ENCODE results near the gene VIT.

Gene VIT, protein sequence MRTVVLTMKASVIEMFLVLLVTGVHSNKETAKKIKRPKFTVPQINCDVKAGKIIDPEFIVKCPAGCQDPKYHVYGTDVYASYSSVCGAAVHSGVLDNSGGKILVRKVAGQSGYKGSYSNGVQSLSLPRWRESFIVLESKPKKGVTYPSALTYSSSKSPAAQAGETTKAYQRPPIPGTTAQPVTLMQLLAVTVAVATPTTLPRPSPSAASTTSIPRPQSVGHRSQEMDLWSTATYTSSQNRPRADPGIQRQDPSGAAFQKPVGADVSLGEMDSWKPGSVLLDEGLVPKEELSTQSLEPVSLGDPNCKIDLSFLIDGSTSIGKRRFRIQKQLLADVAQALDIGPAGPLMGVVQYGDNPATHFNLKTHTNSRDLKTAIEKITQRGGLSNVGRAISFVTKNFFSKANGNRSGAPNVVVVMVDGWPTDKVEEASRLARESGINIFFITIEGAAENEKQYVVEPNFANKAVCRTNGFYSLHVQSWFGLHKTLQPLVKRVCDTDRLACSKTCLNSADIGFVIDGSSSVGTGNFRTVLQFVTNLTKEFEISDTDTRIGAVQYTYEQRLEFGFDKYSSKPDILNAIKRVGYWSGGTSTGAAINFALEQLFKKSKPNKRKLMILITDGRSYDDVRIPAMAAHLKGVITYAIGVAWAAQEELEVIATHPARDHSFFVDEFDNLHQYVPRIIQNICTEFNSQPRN

DNA sequence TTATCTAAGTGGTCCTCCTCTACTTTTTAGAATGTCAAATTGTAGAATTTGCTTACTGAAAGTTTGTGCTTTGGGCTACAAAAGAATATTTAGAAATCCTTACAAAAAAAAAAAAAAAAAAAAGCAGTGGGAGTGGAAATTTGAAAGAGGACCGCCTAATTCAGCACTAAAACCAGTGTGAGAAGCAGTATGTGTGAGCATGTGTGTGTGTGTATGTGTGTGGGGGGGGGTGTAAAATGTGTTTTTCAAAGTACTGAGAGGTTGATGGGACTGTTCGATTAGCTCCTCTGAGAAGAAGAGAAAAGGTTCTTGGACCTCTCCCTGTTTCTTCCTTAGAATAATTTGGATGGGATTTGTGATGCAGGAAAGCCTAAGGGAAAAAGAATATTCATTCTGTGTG is at the start of gene VIT:
Gene VIT, plus strand, starts transcription at position 175 of the 400 bp plus-strand sequence. CDS start 19,664 bp downstream, outside the sequence.
- DNase-seq: no peak

DNA sequence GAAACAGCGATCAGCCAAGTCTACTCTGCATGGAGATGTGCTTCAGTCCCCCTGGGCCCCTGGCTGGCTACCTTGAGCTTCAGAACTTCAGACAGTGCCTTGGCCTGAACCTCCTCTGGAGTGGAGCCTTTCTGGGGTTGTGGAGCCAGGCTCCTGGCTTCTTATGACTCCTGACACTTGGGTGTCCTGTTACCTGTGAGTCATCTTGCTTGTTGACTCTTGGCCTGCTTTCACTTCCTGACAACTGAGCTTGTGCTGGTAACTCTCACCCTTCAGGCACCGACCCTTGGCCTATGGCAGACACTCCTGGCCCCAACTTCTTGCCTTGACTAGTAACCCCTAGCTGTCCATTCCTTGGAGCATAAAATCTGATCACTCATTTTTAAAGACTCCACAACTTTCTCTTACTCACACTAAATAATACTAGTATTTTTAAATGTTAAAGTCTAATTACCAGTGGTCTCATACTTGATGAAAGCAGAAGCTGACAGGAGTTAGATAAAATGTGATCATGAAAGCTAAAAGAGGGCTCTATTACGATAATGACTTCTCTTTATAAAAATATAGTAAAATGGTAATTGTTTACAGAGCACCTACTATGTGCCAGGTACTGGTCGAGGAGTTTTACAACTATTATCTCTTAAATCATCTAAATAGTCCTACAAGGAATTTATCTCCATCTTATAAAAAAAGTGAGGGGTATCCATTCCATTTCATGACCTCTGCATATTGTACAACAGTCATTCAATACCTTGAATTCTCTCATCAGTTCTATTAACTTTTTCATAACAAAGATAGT is 46.3 kb upstream of the VIT start:
- DNase-seq: no peak

DNA sequence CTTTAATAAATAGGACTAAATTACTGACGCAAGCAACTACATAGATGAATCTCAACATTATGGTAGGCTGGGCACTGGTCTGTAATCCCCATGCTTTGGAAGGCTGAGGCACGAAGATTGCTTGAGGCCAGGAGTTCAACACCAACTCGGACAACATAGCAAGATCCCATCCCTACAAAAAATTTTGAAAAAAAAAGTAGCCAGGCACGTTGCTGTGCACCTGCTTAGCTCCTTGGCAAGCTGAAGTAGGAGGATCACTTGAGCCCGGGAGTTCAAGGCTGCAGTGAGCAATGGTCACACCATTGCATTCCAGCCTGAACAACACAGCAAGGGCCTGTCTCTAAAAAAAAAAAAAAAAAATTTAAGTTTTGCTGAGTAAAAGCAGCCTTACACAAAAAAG is 43.4 kb upstream of the VIT start:
- no peak for DNase-seq

DNA sequence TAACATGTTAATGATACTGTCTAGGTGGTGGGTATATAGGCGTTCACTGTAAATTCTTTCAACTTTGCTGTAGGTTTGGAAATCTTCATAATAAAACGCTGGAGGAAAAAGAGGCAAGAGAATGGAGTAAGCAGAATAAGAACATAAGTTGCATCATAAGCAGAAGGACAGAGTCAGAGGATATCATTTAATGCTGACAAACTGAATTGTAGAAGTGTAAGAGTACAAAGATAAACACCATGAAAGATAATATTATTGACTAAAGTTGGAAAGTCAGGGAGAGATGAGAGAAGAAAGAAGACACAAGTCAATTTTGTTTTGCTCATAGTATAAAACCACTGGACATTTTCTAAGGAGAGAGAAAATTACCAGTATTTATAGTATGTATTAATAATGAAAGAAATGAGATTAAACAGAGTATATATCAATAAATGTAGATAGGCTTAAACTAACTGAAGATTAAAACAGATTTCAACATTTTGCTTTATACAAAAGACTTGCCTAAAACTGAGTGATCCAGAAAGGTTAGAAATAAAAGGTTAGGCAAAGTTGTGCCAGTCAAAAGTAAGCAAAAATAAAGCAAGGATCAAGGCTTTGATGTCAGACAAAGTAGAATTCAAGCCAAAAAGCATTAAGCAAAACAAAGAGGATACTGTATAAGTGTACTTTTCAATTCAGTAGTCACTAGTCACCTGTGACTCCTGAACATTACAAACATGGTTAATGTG is 42.4 kb upstream of the VIT start:
- no peak for DNase-seq

DNA sequence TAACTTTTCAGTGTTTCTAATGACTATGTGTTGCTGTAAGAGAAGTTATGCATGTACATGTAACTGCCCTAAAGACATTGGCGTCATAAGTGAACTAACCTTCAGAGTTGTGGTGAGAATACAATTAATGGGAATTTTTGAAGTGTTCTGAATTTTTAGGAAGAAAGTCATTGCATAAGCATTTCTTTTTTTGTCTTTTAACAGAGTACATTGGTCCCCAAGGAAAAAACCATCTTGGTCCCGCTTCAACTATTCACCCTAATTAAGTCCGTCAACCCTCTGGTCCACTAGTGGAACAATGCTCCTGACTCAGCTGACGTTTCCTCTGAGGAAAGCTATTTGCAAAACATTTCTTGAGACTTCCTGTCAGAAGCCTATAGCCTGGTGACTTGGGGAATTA is 41.1 kb upstream of the VIT start:
- DNase-seq: no peak

DNA sequence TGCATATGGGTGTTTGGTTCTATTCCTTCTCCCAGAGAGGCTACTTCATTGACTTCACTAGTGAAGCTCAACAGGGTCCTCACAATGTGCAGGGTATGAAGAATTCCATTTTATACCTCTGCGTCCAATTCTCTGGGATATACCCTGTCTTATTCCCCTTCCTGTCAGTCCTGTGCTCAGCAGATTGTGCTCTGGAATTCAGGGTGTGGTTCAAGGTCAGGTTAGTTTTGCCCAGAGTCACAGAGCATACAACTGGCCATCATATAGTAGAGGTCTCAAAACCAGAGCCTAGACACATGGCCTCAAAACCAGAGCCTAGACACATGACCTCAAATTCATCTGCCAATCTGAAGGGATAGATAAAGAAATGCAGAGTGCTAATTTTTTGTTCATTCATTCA is 38.8 kb upstream of the VIT start:
- no peak for DNase-seq

DNA sequence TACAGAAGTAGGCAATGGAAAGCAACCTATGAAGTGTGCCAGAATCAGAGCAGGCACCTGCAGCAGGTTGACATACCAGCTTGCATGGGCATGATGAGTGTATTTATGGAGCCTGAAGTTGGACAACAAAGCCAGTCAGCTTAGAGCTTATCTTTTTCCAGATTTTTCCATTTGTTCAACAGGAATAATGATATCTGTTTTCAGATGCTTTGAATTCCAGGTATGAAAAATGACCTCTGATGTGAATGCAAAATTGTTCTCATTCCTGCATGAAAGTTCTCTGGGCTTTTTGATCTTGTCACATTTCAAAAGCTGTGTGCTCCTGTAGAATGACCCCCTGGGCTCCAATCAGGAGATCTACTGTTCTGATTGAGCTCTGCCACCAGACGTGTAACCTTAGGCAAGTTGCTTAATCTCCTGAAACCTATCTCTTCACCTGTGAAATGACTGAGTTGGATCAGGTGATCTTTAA is 38.2 kb upstream of the VIT start:
- no peak for DNase-seq

DNA sequence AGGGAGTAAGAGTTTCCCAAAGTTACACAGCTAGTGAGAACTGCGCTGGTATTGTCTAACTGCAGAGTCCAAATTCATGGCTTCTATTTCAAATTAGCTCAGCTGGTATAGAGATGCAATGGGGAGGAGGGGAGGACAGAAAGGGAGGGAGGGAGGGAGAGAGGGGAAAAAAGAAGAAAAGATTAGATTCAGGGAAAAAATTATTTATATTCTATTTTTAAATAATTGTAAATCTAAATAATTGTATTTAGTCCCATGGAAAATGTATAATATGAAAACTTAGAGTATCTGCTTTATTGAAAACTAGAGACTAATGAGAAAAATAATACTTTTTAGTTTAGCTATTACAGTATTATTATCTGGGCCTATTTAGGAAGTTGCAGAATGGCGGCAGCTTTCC is 37.3 kb upstream of the VIT start:
- DNase-seq: no peak

DNA sequence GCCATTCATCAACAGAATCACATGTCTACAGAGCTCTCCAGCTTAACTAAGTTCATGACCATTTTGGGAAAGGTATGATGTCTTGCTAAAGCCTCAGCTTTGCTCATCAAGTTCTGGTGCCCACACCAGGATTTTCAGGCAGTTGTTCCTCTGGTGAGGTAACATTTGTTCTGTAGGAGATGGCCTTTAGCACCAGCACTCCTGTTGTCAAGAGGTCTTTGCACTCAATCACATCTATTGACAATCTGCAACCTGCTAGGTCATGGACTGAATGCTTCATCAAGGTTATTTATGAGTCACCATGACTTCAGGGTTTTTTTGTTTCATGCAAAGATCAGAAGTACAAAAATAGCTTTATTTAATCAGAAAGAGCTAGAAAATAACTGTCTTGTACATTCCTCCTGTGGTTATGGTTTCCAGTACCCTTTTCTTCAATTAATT is 36.6 kb upstream of the VIT start:
- DNase-seq: no peak

DNA sequence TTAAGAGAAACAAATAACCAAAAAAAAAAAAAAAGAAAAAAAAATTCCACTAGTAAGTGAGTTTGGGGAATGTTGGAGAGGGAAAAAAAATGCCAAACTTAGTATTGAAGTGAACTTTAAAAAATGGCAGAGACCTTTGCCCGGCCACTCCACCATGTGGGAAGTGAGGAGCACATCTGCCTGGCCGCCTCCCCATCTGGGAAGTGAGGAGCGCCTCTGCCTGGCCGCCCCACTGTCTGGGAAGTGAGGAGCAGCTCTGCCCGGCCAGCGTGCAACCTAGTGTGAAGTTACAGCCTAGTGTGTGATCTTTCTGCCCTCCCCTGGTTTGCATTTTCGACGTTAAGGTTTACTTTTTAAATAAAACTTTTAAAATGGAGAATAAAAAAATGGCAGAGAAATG is 33.9 kb upstream of the VIT start:
- no peak for DNase-seq

DNA sequence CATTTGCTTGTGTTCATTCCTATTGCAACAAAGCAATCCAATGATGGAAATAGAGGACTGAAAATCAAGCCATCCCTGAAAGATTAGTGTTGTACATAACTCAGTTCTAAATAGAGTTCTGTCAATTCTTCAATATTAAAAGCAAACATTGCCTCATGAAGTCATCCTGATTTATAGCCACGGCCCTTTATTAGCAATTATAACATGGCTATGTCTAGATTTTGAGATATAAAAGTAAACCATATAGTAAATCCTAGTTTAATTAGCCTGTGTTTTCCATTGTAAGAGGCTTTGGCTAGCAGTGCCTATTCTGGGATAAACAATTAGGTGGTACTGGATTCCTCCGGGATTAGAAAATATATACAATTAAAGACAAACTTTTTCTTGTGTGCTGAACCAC is 33.2 kb upstream of the VIT start:
- no peak for DNase-seq

DNA sequence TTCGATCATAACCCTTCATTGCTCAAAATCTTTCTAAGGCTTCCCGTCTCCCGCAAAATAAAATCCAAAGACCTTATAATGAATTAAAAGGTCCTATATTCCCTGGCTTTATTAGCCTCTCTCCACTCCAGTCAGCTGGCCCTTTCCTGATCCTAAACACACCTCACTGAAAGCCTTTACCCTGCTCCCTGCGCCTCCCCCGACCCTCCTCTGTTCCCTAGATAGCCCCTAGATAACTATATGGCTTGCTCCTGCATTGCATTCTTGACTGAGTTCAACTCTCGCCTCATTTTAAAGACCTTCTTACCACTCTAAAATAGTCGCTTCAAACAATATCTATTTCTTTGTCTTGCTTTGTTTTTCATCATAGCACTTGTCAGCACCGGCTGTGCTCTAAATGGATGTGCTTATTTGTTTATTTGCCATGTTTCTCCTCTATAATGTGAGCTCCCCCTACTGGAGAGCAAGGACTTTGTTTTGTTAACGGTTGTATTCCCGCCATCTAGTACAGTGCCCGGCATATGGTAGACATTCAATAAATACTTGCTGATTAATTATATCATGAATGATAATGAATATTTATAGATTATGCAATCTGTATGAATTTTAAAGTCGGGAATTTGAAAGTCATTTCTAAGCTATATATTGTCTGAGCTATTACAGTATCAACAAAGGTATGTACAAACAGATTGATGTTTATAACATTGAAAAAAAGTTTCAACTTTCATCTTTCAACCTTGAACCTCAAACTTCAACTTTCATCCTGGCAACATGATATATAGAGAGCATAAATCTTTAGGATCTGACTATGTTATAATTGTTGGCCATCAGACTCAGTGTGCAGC is 32.4 kb upstream of the VIT start:
- DNase-seq: peak; percentile 3

DNA sequence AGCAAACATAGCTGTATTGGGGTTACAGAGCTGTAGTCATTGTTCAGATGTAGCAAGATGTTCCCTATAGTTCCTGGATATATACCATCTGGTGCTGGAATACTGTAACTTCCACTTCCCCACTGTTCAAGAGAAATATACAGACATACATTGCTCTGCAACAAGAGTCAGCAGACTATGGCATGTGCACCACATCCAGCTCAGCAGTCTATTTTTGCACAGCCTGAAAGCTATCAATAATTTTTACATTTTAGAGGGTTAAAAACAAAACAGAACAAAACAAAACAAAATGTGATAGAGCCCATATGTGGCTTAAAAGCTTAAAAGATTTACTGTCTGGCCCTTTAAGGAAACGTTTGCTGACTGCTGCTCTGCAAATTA is 31.8 kb upstream of the VIT start:
- DNase-seq: no peak

DNA sequence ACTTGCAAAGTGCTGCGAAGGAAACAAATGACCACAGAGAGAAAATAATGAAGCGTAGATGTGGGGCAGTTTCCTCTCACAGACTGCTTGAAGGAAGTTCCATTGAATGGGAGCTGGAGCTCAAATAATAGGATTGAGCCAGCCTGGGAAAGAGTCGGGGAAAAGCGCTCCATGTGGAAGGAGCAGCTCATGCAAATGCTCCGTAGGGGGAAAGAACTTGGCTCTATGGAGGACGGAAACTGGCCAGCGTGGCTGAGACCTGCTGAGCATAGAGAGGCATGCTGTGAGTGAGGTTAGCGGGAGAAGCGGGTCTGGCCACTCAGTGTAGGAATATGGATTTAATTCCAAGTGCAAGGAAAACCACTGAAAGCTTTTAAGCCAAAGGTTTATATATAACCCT is 28.6 kb upstream of the VIT start:
- no peak for DNase-seq

DNA sequence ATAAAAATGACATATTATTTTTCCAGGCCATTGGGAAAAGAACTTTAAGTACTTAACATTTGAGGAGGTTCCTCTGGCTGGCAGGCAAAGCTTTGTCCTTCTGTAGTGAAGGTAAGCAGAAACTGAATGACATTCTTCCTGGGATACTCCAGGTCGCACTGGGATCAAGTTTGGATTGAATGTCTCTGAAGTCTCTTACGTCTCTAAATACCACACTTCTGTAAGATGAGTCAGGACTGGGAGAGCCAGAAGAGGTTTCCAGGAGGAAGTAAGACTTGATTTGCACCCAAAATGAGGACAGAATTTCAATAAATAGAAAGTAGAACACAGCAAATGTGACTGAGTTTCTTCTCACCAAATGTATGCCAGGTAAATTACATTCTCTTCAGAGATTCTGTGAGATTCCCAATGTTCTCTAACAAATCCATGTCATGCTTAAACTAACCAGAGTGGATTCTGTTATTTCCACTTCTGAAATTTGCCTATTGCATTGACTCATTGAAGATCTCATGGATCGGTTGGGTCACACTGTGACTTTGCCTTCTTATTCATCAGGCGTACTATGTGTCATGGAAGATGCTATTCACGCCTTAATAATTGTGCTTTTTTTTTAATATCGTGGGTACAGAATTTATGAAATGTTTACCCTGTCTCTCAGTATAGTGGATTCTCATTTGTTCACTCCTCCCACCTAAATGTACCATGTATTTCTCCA is 25.5 kb upstream of the VIT start:
- DNase-seq: no peak

DNA sequence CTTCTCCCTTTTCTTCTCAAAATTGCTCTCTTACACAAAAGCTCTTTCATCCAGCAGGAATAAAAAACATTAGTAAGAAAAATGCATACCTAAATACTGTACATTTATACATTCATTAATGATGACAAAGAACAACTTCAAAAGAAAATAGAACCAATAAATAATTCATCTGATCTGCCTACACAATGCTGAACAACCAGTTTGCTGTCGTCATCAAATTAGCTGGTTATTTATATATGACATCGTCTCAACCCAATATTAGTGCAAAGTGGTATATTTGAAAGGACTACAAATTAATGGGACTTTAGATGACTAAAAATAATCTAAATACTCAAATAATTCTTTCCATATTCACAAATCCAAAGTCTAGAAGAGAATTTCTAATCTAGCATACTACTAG is 24.8 kb upstream of the VIT start:
- no peak for DNase-seq

DNA sequence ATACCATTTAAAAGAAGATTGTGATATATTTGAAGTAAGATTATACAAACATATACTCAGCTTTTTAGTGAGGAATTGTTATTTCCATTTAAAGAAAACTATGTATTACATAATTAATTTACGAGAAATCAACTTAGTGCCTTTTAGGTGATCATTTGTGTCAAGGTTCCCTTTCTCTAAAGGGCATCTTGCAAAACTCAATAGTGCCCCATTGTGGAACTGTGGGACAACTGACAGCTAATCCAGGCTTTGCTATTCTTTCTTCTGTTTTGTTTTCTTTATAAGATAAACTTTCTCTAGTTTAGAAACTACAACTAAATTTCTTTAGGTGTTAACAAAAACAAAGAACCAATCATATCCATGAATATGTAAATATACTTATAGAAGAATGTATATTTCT is 24.3 kb upstream of the VIT start:
- no peak for DNase-seq

DNA sequence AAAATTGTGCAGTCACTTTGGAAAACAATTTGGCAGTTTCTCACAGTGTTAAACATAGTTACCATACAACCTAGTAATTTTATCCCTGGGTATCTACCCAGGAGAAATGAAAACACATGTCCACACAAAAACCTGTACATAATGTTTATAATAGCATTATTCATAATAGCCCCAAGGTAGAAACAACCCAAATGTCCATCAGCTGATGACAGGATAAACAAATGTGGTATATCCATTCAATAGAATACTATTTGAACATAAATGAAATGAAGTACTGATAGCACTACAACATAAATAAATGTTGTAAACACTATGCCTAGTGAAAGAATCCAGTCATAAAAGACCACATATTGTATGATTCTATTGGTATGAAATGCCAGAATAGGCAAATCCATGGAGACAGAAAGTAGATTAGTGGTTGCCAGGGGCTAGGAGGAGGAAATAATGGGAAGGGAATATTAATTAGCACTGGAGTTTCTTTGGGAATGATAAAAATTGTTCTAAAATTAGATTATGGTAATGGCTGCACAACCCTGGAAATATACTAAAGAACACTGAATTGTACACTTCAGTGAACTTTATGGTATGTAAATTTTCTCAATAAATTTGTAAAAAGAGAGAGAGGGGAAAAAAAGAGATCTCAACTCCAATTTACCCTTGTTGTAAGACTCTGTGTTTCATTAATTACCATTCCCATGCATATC is 20.8 kb upstream of the VIT start:
- DNase-seq: no peak

DNA sequence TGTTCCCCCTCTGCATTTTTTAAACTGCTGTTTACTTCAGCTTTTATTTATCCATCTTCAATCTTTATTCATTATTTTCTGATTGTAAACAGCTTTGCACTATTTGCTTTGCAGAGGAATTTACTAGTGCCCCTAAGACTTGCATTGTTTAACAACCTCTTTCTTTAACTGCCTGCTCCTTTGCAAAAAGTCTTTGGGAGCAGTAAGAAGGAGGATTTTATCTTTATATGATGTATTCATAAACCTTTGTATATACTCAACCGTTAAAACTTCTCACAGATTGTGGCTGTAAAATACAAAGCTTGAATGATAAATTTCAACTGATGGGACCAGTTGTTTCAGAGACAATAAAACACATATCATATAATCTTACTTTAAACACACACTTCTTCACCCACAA is 20.1 kb upstream of the VIT start:
- no peak for DNase-seq

DNA sequence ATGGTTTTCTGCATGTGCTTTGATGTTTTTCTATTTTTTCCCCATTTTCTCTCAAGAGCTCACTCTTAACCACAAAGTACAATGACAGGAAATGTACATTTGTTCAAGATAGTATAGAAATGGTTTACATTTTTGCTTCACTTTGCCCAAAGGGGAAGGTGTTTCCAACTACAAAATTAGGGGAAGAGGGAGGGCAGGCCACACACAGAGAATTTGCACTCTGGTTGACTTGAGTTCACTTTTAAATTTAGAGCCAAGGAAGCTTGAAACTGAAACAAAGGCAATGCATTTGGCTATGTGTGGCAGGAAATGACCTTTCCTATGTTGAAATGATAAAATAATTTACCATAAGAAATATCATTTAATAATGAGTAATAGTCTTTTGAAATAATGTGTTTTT is 19.1 kb upstream of the VIT start:
- DNase-seq: no peak
